Measurements from ENCODE around the gene DDX5.
A peak's percentile ranks its signal among the peaks of the same experiment; 100 is the strongest.

Gene DDX5

GRCh38 chr17:64506201-64506575, at the start of gene DDX5:
Gene DDX5, minus strand, starts transcription at chr17:64506289. Its CDS starts 170 bp downstream, at chr17:64506119.
- H3K9me3 ChIP-seq (replicated peaks in 1 of 11) = no peaks in the 10 kb centered on the region
- 0 out of 22 replicates have a peak, but pooled peaks of 1 of the 11 experiments have one; percentile 28 for TF ChIP-seq Cebpa-rat (IDR thresholded peaks at IDR 0.05)
- peaks cover 60 to 89% (median 77%) of the 10 kb centered on the region in 11 experiments for H4K20me1 ChIP-seq
- H3K27ac ChIP-seq = peak within 1 kb of the TSS; percentile 95 to 100 (median 100)
- peak within 1 kb of the TSS; percentile 87 to 98 (median 92) for H3K4me3 ChIP-seq
- peak within 1 kb of the TSS; percentile 81 to 97 (median 92) for H3K4me2 ChIP-seq
- no peaks in the 10 kb centered on the region for H3K27me3 ChIP-seq
- H3K36me3 ChIP-seq = peaks cover 64 to 75% (median 65%) of the 10 kb centered on the region in 11 experiments
- peak within 1 kb of the TSS; percentile 96 to 100 (median 100) for H3K9ac ChIP-seq
- peaks cover 45 to 54% (median 48%) of the 10 kb centered on the region in 10 experiments for H3K4me1 ChIP-seq

GRCh38 chr17:64555281-64555680, 49.2 kb upstream of the DDX5 start:
- H3K36me3 ChIP-seq = peaks cover 81 to 100% (median 95%) of the 10 kb centered on the region in 11 experiments
- H3K9ac ChIP-seq = no peak overlapping the region
- H3K27me3 ChIP-seq = no peaks in the 10 kb centered on the region
- H3K4me1 ChIP-seq = no peaks in the 10 kb centered on the region
- H3K4me3 ChIP-seq = no peak overlapping the region
- H4K20me1 ChIP-seq = peaks cover 0 to 26% (median 0%) of the 10 kb centered on the region in 11 experiments; a peak in 3 of 22 replicates
- no peak overlapping the region for H3K4me2 ChIP-seq
- TF ChIP-seq Cebpa-rat (IDR thresholded peaks at IDR 0.05) = no peak
- no peaks in the 10 kb centered on the region for H3K9me3 ChIP-seq (replicated peaks in 1 of 11)
- no peak overlapping the region for H3K27ac ChIP-seq

- H3K9me3 ChIP-seq (replicated peaks in 1 of 11) = no peaks in the 10 kb centered on the region
- H3K4me2 ChIP-seq = no peak overlapping the region
- no peak overlapping the region for H3K4me3 ChIP-seq
- no peaks in the 10 kb centered on the region for H3K4me1 ChIP-seq
- TF ChIP-seq Cebpa-rat (IDR thresholded peaks at IDR 0.05) = no peak
- H3K36me3 ChIP-seq = peaks cover 78 to 100% (median 95%) of the 10 kb centered on the region in 11 experiments
- H3K27ac ChIP-seq = no peak overlapping the region
- peaks cover 0 to 23% (median 0%) of the 10 kb centered on the region in 11 experiments; a peak in 3 of 22 replicates for H4K20me1 ChIP-seq
- H3K27me3 ChIP-seq = no peaks in the 10 kb centered on the region
- no peak overlapping the region for H3K9ac ChIP-seq
These were observed 48.0 kb upstream of the DDX5 start for GRCh38 chr17:64554028-64554637.

GRCh38 chr17:64551461-64551860, 45.4 kb upstream of the DDX5 start:
- H3K9me3 ChIP-seq (replicated peaks in 1 of 11) = no peaks in the 10 kb centered on the region
- no peak for TF ChIP-seq Cebpa-rat (IDR thresholded peaks at IDR 0.05)
- no peak overlapping the region for H3K4me2 ChIP-seq
- H3K4me1 ChIP-seq = no peaks in the 10 kb centered on the region
- H3K36me3 ChIP-seq = peaks cover 87 to 100% (median 97%) of the 10 kb centered on the region in 11 experiments
- H3K27me3 ChIP-seq = no peaks in the 10 kb centered on the region
- no peak overlapping the region for H3K9ac ChIP-seq
- H4K20me1 ChIP-seq = peaks cover 0 to 23% (median 0%) of the 10 kb centered on the region in 11 experiments; a peak in 4 of 22 replicates
- no peak overlapping the region for H3K27ac ChIP-seq
- no peak overlapping the region for H3K4me3 ChIP-seq

- TF ChIP-seq Cebpa-rat (IDR thresholded peaks at IDR 0.05) = no peak
- Histone ChIP-seq H3K9me3 (replicated peaks in 1 of 11) (no peaks in the 10 kb centered on the region), H3K27ac (no peak overlapping the region), H3K4me3 (no peak overlapping the region), H3K4me1 (no peaks in the 10 kb centered on the region), H3K9ac (no peak overlapping the region), H3K36me3 (peaks cover 81 to 100% (median 97%) of the 10 kb centered on the region in 11 experiments), H3K27me3 (no peaks in the 10 kb centered on the region), H3K4me2 (no peak overlapping the region), H4K20me1 (peaks cover 0 to 18% (median 0%) of the 10 kb centered on the region in 11 experiments; a peak in 3 of 22 replicates)
These were observed 41.2 kb upstream of the DDX5 start for GRCh38 chr17:64547319-64547718.

GRCh38 chr17:64546716-64547115, 40.6 kb upstream of the DDX5 start:
- Histone ChIP-seq H3K4me1 (no peaks in the 10 kb centered on the region), H3K9ac (no peak overlapping the region), H3K36me3 (peaks cover 86 to 100% (median 98%) of the 10 kb centered on the region in 11 experiments), H3K27ac (no peak overlapping the region), H3K4me2 (no peak overlapping the region), H3K4me3 (no peak overlapping the region), H3K27me3 (no peaks in the 10 kb centered on the region), H3K9me3 (replicated peaks in 1 of 11) (no peaks in the 10 kb centered on the region), H4K20me1 (peaks cover 0 to 18% (median 0%) of the 10 kb centered on the region in 11 experiments; a peak in 3 of 22 replicates)
- no peak for TF ChIP-seq Cebpa-rat (IDR thresholded peaks at IDR 0.05)

GRCh38 chr17:64544742-64545141, 38.7 kb upstream of the DDX5 start:
- no peaks in the 10 kb centered on the region for H3K27me3 ChIP-seq
- H4K20me1 ChIP-seq = peaks cover 0 to 22% (median 0%) of the 10 kb centered on the region in 11 experiments; a peak in 5 of 22 replicates
- no peak overlapping the region for H3K4me2 ChIP-seq
- H3K36me3 ChIP-seq = peaks cover 86 to 100% (median 93%) of the 10 kb centered on the region in 11 experiments
- no peak overlapping the region for H3K27ac ChIP-seq
- H3K9me3 ChIP-seq (replicated peaks in 1 of 11) = no peaks in the 10 kb centered on the region
- no peak for TF ChIP-seq Cebpa-rat (IDR thresholded peaks at IDR 0.05)
- no peak overlapping the region for H3K4me3 ChIP-seq
- H3K4me1 ChIP-seq = no peaks in the 10 kb centered on the region
- no peak overlapping the region for H3K9ac ChIP-seq

GRCh38 chr17:64540118-64540776, 34.2 kb upstream of the DDX5 start:
- H3K9ac ChIP-seq = no peak overlapping the region
- H3K4me3 ChIP-seq = no peak overlapping the region
- no peaks in the 10 kb centered on the region for H3K9me3 ChIP-seq (replicated peaks in 1 of 11)
- H3K27me3 ChIP-seq = no peaks in the 10 kb centered on the region
- H3K27ac ChIP-seq = no peak overlapping the region
- no peaks in the 10 kb centered on the region for H3K4me1 ChIP-seq
- peaks cover 84 to 100% (median 92%) of the 10 kb centered on the region in 11 experiments for H3K36me3 ChIP-seq
- no peak for TF ChIP-seq Cebpa-rat (IDR thresholded peaks at IDR 0.05)
- H4K20me1 ChIP-seq = peaks cover 0 to 26% (median 0%) of the 10 kb centered on the region in 11 experiments; a peak in 7 of 22 replicates
- no peak overlapping the region for H3K4me2 ChIP-seq

- H3K4me1 ChIP-seq = no peaks in the 10 kb centered on the region
- H3K4me3 ChIP-seq = no peak overlapping the region
- TF ChIP-seq Cebpa-rat (IDR thresholded peaks at IDR 0.05) = no peak
- H4K20me1 ChIP-seq = peaks cover 0 to 28% (median 0%) of the 10 kb centered on the region in 11 experiments; a peak in 9 of 22 replicates
- no peak overlapping the region for H3K9ac ChIP-seq
- no peak overlapping the region for H3K4me2 ChIP-seq
- H3K36me3 ChIP-seq = peaks cover 84 to 100% (median 92%) of the 10 kb centered on the region in 11 experiments
- no peaks in the 10 kb centered on the region for H3K9me3 ChIP-seq (replicated peaks in 1 of 11)
- H3K27me3 ChIP-seq = no peaks in the 10 kb centered on the region
- no peak overlapping the region for H3K27ac ChIP-seq
These were observed 32.5 kb upstream of the DDX5 start for GRCh38 chr17:64538508-64539130.
